ENCODE data around the gene MBNL2. TPM values are rescaled to one million over a fixed set of nuclear protein-coding genes. Genes with fewer than 3 reads are reported as not detected.

The MBNL2 gene
- total RNA-seq, 2 experiments from 2014 or later, result 16.8 to 18.8 TPM

DNA sequence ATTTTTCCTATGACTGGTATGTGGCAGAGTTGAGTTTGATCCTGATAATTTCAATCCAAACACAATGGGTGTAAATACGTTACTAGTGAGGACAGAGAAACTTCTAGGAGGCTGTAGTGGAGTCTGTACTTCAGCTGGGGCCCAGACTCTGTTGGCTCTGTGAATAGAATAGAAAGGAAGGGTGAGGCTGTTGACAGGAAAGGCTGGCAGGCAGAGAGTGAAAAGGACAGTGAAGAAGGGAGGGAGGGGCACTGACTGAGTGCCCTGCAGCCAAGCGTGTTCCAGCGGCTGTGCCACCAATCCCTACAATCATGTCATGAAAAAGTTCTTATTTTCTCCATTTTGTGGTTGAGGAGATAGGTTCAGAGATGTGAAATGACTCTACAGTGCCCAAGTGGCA lies 80.5 kb downstream of the MBNL2 start:
- peaks cover 6% of the 10 kb centered on the region for H3K36me3 Mint-ChIP-seq (ENCODE audit: low read depth)
- H3K27ac Mint-ChIP-seq, result no peak overlapping the region
- H3K4me3 Mint-ChIP-seq, result no peak overlapping the region
- no peaks in the 10 kb centered on the region for H3K27me3 Mint-ChIP-seq (ENCODE audit: low read depth)
- H3K9me3 Mint-ChIP-seq, result no peaks in the 10 kb centered on the region
- CTCF ChIA-PET, result interaction anchor here (1.0 kb wide), 1 partner anchor 55 kb away, joined by 3 read pairs; no protein-coding TSS in a partner anchor
- H3K4me1 Mint-ChIP-seq (ENCODE audit: low read depth), result peaks cover 5% of the 10 kb centered on the region
- DNase-seq, result no peak
- intact Hi-C loops (cut with micrococcal nuclease), result no loop called here

DNA sequence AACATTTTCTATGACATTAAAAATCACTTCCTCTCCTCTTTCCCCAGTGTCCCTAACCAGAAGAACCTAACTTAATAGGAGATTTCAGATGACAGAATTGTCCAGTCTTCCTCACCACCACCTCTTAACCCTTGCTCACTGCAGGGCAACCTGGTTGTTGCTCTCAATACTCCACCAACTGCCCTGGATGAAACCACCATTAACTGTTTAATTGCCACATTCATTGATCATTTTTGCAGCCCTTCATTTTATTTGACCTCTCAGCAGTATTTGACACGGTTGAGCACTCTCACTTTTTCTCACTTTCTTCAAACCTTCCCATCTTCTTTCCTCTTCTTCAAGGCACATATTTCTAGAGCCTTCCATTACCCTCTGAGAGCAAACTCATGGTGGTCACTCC lies 84.0 kb downstream of the MBNL2 start:
- intact Hi-C loops (cut with micrococcal nuclease), result no loop called here
- Mint-ChIP-seq H3K27ac (no peak overlapping the region), H3K27me3 (ENCODE audit: low read depth) (no peaks in the 10 kb centered on the region), H3K4me3 (no peak overlapping the region), H3K4me1 (ENCODE audit: low read depth) (peaks cover 4% of the 10 kb centered on the region), H3K9me3 (no peaks in the 10 kb centered on the region), H3K36me3 (ENCODE audit: low read depth) (peaks cover 11% of the 10 kb centered on the region)
- CTCF ChIA-PET, result interaction anchor here (1.4 kb wide), 1 partner anchor 196 kb away, joined by 6 read pairs; no protein-coding TSS in a partner anchor
- DNase-seq, result no peak

DNA sequence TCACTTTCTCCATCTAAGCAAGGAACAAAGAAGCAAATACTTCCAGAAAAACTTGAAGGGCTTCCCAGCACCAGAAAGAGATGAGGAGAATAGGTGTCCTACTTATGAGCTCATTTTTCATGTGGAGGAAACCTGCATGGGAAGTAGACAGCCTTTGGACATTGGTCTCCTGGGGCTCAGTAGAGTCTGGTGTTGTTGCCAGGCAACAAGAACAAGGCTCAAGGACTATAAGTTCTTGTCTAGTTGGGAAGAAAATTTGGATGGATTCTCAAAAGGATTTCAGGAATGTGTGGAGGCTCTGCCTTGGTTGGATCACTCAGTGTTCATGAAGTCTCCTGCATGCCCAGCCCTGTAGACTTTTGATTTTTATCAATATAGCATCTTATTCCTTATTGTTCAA lies 84.5 kb downstream of the MBNL2 start:
- no peaks in the 10 kb centered on the region for H3K27me3 Mint-ChIP-seq (ENCODE audit: low read depth)
- no peak overlapping the region for H3K4me3 Mint-ChIP-seq
- intact Hi-C loops (cut with micrococcal nuclease), result no loop called here
- CTCF ChIA-PET, result interaction anchor here (1.4 kb wide), 1 partner anchor 197 kb away, joined by 6 read pairs; no protein-coding TSS in a partner anchor
- H3K9me3 Mint-ChIP-seq, result no peaks in the 10 kb centered on the region
- DNase-seq, result no peak
- no peak overlapping the region for H3K27ac Mint-ChIP-seq
- H3K36me3 Mint-ChIP-seq (ENCODE audit: low read depth), result peaks cover 11% of the 10 kb centered on the region
- H3K4me1 Mint-ChIP-seq (ENCODE audit: low read depth), result peaks cover 4% of the 10 kb centered on the region

DNA sequence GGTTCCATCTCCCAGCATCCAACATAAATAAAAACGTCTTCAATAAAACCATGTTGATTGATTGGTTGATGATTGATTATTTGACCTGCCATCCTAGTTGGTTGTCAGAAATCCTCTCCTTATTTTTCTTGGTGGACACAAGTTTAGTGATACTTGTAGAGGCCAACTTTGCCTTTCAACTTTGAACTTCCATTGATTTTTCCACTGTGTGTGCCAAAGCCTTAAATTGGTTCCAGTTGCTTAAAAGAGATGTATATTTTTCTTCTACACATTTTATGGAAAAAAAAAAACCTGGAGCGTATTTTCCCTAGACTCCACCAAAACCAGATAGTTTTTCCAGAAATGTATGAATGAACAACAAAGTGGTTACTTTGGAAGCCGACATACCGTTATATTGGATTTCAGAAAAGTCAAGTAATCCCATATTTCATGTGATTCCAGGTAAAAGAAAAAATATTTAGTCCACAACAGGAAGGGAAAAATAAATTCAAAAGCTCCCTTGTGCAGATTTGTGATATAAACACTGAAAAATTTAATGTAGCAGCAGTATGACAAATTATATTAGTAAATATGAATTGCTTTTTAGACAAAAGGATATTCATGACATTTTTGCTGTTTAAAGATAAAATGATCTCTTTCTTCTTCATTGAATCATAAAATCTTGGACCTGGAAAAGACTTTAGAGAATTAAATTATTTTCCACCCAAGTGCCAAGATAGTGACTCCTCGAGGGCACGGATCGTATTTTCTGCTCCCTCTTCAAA lies 85.2 kb downstream of the MBNL2 start:
- CTCF ChIA-PET, result no interaction called here
- no peak for DNase-seq
- intact Hi-C loops (cut with micrococcal nuclease), result no loop called here
- Mint-ChIP-seq H3K4me1 (ENCODE audit: low read depth) (peaks cover 10% of the 10 kb centered on the region), H3K9me3 (no peaks in the 10 kb centered on the region), H3K36me3 (ENCODE audit: low read depth) (peaks cover 11% of the 10 kb centered on the region), H3K27ac (no peak overlapping the region), H3K27me3 (ENCODE audit: low read depth) (no peaks in the 10 kb centered on the region), H3K4me3 (no peak overlapping the region)

DNA sequence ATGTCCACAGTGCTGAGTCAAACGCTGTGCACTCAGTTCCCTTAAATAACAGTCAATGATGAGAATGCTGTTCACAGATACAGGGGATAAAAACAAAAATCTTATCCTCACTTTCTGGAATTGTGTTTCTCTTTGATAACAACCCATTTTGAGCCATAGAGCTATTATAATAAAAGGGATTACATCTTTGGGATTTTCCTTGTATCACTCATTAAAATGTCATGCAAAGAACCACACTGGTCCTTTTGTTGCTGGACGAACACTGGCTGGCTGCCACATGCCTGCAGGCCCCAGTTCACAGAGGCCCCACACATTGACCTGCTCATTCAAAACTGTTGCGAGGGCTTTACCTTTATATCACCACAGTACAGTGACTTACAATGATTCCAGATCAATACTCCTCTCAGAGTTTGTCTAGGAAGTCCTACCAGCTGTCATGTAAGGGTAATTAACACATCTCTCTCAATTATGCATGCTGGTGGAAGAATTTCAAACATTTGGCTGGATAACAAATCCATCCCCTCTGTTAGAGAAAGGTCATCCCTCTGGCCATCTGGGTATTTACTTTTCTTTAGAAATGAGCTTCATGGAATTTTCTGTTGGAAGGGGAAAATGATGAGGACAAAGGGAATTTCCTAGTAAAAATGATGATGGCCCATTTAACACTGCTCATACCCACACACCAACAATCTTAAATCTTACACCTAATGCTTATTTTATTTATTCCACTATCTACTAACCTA lies 85.9 kb downstream of the MBNL2 start:
- Mint-ChIP-seq H3K27me3 (ENCODE audit: low read depth) (no peaks in the 10 kb centered on the region), H3K4me3 (no peak overlapping the region), H3K36me3 (ENCODE audit: low read depth) (peaks cover 11% of the 10 kb centered on the region), H3K4me1 (ENCODE audit: low read depth) (peaks cover 10% of the 10 kb centered on the region), H3K9me3 (no peaks in the 10 kb centered on the region), H3K27ac (no peak overlapping the region)
- DNase-seq, result no peak
- intact Hi-C loops (cut with micrococcal nuclease), result no loop called here
- CTCF ChIA-PET, result no interaction called here

DNA sequence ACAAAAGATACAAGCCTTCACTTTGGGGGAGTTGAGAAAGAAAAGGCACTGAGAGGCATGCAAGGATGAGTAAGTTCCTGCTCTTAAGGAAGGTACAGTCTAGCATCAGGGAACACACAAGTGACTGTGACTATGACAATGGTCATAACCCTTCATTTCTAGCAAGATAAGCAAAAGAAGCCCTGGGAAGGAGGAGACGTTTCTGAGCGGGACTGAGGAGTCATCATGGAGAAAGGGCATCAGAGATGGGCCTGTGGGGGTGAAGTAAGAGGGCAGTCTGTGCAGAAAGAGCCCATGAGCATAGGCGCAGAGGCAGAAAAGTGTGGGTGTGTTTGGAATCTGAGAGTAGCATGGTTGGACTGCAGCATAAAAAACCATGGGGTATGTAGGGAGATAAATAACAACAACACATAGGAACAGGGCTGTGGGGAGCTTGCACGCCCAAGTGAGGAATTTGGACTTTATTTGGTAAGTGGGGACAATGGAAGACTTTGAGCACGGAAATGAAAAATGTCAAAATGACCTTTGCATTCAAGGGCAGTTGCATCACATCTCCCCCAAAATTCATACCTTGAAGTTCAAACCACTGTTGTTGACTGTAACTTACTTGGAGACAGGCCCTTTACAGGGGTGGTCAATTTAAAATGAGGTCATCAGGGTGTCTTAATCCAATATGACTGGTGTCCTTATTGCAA lies 86.7 kb downstream of the MBNL2 start:
- peaks cover 10% of the 10 kb centered on the region for H3K4me1 Mint-ChIP-seq (ENCODE audit: low read depth)

DNA sequence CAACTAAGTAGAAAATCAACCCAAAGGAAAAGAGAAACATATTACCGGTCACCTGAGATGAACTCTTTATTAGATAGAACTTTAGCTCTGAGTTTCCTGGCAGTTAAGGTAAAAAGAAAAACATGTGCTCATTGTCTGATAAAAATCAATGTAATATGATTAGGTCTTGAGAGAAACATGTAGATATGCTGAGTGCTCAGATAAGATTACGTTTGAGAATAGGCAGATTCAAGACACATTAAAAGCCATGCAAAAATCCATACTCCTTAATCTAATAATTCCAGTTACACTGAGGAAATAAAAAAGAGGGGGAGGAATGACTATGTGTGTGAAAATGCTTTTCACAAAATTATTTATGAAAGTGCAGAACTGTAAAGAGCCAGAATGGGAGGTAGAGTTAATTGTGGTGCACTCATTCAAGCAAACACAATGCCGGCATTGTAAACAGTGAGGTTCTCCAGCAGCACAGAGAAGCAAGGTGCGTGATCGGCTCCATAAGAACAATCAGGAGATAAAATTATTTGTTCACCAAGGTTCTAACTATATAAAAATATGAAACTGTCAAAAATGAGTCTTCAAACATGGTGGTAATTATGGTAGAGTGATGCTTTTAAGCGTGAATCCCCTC lies 88.8 kb downstream of the MBNL2 start:
- peaks cover 14% of the 10 kb centered on the region for H3K4me1 Mint-ChIP-seq (ENCODE audit: low read depth)
- H3K27me3 Mint-ChIP-seq (ENCODE audit: low read depth), result no peaks in the 10 kb centered on the region
- no peak overlapping the region for H3K27ac Mint-ChIP-seq
- intact Hi-C loops (cut with micrococcal nuclease), result no loop called here
- CTCF ChIA-PET, result interaction anchor here (1.1 to 1.4 kb wide), 2 partner anchors 8 to 200 kb away, joined by 3 read pairs; no protein-coding TSS in a partner anchor
- no peak overlapping the region for H3K4me3 Mint-ChIP-seq
- H3K36me3 Mint-ChIP-seq (ENCODE audit: low read depth), result peaks cover 17% of the 10 kb centered on the region
- no peak for DNase-seq
- H3K9me3 Mint-ChIP-seq, result no peaks in the 10 kb centered on the region

More for the DNA sequence above, 86.7 kb downstream of the MBNL2 start:
- no peak for DNase-seq
- Mint-ChIP-seq H3K9me3 (no peaks in the 10 kb centered on the region), H3K4me3 (no peak overlapping the region), H3K27me3 (ENCODE audit: low read depth) (no peaks in the 10 kb centered on the region), H3K36me3 (ENCODE audit: low read depth) (peaks cover 11% of the 10 kb centered on the region), H3K27ac (no peak overlapping the region)
- intact Hi-C loops (cut with micrococcal nuclease), result no loop called here
- CTCF ChIA-PET, result no interaction called here

DNA sequence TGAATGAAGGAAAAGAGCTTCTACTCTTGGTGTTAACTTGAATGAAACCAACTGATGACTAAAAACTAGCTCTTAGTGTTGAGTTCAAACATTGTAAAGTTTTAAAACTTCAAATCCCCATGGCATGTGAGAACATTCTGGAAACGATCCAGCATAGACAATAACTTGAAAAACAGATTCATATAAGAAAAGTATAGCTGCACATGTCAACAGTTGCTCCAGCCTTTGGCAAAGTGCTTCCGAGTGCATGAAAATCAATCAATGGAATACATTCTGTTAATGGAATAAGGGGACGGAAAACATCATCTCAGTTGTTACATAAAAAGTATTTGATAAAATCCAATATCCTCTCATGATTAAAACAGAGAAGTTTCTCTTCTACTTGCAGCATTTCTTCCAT lies 89.8 kb downstream of the MBNL2 start:
- Mint-ChIP-seq H3K36me3 (ENCODE audit: low read depth) (peaks cover 15% of the 10 kb centered on the region), H3K4me3 (no peak overlapping the region), H3K4me1 (ENCODE audit: low read depth) (peaks cover 14% of the 10 kb centered on the region), H3K27me3 (ENCODE audit: low read depth) (no peaks in the 10 kb centered on the region), H3K9me3 (no peaks in the 10 kb centered on the region), H3K27ac (no peak overlapping the region)
- intact Hi-C loops (cut with micrococcal nuclease), result no loop called here
- CTCF ChIA-PET, result no interaction called here
- DNase-seq, result no peak

DNA sequence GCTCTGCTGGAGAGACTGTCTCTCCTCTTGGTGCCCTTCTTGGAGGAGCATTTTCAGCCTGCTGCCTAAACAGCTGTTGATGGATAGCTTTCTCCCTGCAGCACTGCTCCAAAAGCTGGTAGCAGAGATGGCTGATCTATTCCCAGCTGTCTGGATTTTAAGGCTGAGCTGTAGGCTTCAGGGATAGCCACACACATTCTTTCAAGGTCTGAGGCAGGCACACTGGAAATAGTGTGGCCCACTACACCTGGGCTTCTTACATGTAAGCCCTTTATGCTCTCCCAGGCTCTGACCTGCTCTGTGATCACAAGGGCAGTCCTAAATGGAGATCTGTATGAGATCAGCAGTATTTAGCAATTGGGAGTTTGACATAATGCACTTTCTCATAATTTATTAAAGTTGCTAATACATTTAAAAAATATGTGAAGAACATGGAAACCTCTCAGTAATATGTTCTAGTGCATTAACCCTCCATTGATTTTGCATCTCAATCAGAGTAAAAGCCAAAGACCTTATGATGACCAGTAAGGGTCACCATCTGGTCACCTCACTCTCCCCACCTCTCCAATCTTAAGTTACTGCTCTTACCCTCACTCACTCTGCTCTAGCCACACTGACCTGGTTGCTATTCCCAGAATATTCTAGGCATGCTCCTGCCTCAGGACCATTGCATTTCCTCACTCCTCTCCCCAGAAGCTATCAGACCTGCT lies 91.6 kb downstream of the MBNL2 start:
- DNase-seq, result no peak
- Mint-ChIP-seq H3K9me3 (no peaks in the 10 kb centered on the region), H3K27me3 (ENCODE audit: low read depth) (no peaks in the 10 kb centered on the region), H3K36me3 (ENCODE audit: low read depth) (peaks cover 14% of the 10 kb centered on the region), H3K27ac (no peak overlapping the region), H3K4me3 (no peak overlapping the region), H3K4me1 (ENCODE audit: low read depth) (peaks cover 13% of the 10 kb centered on the region)
- intact Hi-C loops (cut with micrococcal nuclease), result no loop called here
- CTCF ChIA-PET, result no interaction called here

DNA sequence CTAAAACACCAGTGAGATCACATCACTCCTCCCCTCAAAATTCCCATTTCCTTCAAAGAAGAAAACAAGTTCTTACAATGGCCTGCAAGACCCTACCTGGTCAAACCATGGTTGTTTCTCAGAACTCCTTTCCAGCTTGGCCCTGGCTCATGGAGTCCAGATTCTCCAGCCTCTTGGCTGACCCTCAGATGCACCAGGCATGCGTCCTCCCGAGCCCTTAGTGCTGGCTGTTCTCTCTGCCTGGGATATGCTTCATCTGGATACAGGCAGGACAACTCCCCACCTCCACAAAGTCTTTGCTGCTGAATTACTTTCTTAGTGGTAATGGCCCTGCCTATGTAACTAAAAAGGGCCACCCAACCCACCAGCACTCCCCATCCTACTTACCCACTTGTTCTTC lies 94.3 kb downstream of the MBNL2 start:
- no peaks in the 10 kb centered on the region for H3K27me3 Mint-ChIP-seq (ENCODE audit: low read depth)
- no peak overlapping the region for H3K27ac Mint-ChIP-seq
- peaks cover 10% of the 10 kb centered on the region for H3K4me1 Mint-ChIP-seq (ENCODE audit: low read depth)
- H3K4me3 Mint-ChIP-seq, result no peak overlapping the region
- no peak for DNase-seq
- CTCF ChIA-PET, result interaction anchor here (1.1 kb wide), 1 partner anchor 10 kb away, joined by 4 read pairs; no protein-coding TSS in a partner anchor
- no peaks in the 10 kb centered on the region for H3K9me3 Mint-ChIP-seq
- peaks cover 11% of the 10 kb centered on the region for H3K36me3 Mint-ChIP-seq (ENCODE audit: low read depth)
- intact Hi-C loops (cut with micrococcal nuclease), result no loop called here

DNA sequence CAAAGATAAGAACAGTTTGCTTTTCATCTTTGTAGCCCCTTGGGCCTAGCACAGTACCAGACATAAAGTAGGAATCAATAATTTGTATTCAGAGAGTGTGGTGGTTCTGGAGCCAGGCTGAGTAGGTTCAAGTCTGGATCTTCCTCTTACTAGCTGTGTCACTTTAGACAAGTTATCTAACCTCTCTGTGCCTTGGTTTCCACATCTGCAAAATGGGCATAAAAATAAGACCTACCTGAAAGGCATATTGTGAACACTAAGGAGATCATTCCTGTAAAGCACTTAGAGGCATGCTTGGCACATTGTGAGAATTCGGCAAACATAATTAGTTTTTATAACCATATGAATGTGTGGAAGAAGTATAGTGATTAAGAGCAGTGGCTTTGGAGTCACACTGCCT lies 95.8 kb downstream of the MBNL2 start:
- Mint-ChIP-seq H3K27ac (no peak overlapping the region), H3K4me3 (no peak overlapping the region), H3K4me1 (ENCODE audit: low read depth) (peaks cover 4% of the 10 kb centered on the region), H3K9me3 (no peaks in the 10 kb centered on the region), H3K27me3 (ENCODE audit: low read depth) (no peaks in the 10 kb centered on the region), H3K36me3 (ENCODE audit: low read depth) (peaks cover 11% of the 10 kb centered on the region)
- CTCF ChIA-PET, result no interaction called here
- intact Hi-C loops (cut with micrococcal nuclease), result no loop called here
- no peak for DNase-seq
